ENCODE results near the gene CAPN3. TPM values are rescaled to one million over a fixed set of nuclear protein-coding genes. Genes with fewer than 3 reads are reported as not detected.

The CAPN3 gene
- total RNA-seq, 4 donors from 2014 or later: 2.3 to 7.5 (median 4.7) TPM

GRCh38 chr15:42360535-42361112 lies 1.3 kb downstream of the CAPN3 start:
- H3K27me3 ChIP-seq: no peaks in the 10 kb centered on the region
- WGBS: 81% methylated on average over 5 of the region's 5 CpGs
- H3K27ac ChIP-seq (replicated peaks in 1 of 4): no peak overlapping the region

GRCh38 chr15:42363487-42363886 lies 4.2 kb downstream of the CAPN3 start:
- H3K4me3 ChIP-seq: no peak overlapping the region

More at GRCh38 chr15:42360535-42361112, 1.3 kb downstream of the CAPN3 start:
- Histone ChIP-seq H3K9me3 (no peaks in the 10 kb centered on the region), H3K36me3 (peaks cover 0 to 30% (median 9%) of the 10 kb centered on the region in 4 donors), H3K4me1 (no peaks in the 10 kb centered on the region), H3K4me3 (no peak overlapping the region)
- TF ChIP-seq POLR2AphosphoS5 (IDR thresholded peaks at IDR 0.05) (no peak), EP300 (IDR thresholded peaks at IDR 0.05) (no peak), POLR2A (IDR thresholded peaks at IDR 0.05; ENCODE audit: low read depth) (no peak)
- TF ChIP-seq, protein P1, sequence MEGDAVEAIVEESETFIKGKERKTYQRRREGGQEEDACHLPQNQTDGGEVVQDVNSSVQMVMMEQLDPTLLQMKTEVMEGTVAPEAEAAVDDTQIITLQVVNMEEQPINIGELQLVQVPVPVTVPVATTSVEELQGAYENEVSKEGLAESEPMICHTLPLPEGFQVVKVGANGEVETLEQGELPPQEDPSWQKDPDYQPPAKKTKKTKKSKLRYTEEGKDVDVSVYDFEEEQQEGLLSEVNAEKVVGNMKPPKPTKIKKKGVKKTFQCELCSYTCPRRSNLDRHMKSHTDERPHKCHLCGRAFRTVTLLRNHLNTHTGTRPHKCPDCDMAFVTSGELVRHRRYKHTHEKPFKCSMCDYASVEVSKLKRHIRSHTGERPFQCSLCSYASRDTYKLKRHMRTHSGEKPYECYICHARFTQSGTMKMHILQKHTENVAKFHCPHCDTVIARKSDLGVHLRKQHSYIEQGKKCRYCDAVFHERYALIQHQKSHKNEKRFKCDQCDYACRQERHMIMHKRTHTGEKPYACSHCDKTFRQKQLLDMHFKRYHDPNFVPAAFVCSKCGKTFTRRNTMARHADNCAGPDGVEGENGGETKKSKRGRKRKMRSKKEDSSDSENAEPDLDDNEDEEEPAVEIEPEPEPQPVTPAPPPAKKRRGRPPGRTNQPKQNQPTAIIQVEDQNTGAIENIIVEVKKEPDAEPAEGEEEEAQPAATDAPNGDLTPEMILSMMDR (IDR thresholded peaks at IDR 0.05): no peak
- DNase-seq (ENCODE audit: extremely low spot score): no peak
- intact Hi-C loops (cut with DNase I): no loop called here

DNA sequence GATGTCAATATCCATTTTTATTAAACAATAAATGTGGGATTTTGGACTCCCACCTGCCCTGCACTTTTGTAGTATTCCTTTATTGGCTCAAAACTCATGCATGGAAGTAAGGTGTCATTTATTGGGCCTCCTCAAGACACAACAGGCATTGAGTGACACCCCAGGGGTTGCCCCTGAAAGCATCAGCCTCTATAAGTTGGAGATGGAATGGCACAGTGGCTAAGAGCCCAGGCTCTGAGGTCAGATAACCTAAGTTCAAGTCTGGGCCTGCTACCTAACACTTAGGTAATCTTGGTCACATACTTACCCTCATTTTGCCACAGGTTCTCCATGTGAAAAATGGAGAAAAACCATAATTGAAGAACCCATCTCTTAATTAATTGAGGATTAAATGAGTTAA lies 4.6 kb downstream of the CAPN3 start:
- DNase-seq (ENCODE audit: extremely low spot score): no peak
- no peak overlapping the region for H3K4me3 ChIP-seq
- H3K36me3 ChIP-seq: peaks cover 0 to 11% (median 4%) of the 10 kb centered on the region in 4 donors
- H3K27me3 ChIP-seq: no peaks in the 10 kb centered on the region
- H3K4me1 ChIP-seq: peaks cover 0 to 4% (median 0%) of the 10 kb centered on the region in 4 donors
- H3K27ac ChIP-seq (replicated peaks in 1 of 4): no peak overlapping the region
- TF ChIP-seq EP300 (IDR thresholded peaks at IDR 0.05) (no peak), POLR2A (IDR thresholded peaks at IDR 0.05; ENCODE audit: low read depth) (no peak)
- intact Hi-C loops (cut with DNase I): no loop called here
- no peaks in the 10 kb centered on the region for H3K9me3 ChIP-seq

More at GRCh38 chr15:42363487-42363886, 4.2 kb downstream of the CAPN3 start:
- intact Hi-C loops (cut with DNase I): no loop called here
- 80% methylated on average over 3 of the region's 3 CpGs for WGBS
- H3K36me3 ChIP-seq: peaks cover 0 to 11% (median 4%) of the 10 kb centered on the region in 4 donors
- no peaks in the 10 kb centered on the region for H3K9me3 ChIP-seq
- DNase-seq (ENCODE audit: extremely low spot score): no peak
- H3K27me3 ChIP-seq: no peaks in the 10 kb centered on the region
- TF ChIP-seq POLR2AphosphoS5 (IDR thresholded peaks at IDR 0.05) (no peak), EP300 (IDR thresholded peaks at IDR 0.05) (no peak), POLR2A (IDR thresholded peaks at IDR 0.05; ENCODE audit: low read depth) (no peak)
- TF ChIP-seq, protein P1 (IDR thresholded peaks at IDR 0.05): no peak
- no peak overlapping the region for H3K27ac ChIP-seq (replicated peaks in 1 of 4)
- peaks cover 0 to 4% (median 0%) of the 10 kb centered on the region in 4 donors for H3K4me1 ChIP-seq

GRCh38 chr15:42364529-42364928 lies 5.2 kb downstream of the CAPN3 start:
- no peak for DNase-seq (ENCODE audit: extremely low spot score)
- peaks cover 0 to 4% (median 0%) of the 10 kb centered on the region in 4 donors for H3K4me1 ChIP-seq
- TF ChIP-seq EP300 (IDR thresholded peaks at IDR 0.05) (no peak), POLR2AphosphoS5 (IDR thresholded peaks at IDR 0.05) (no peak), POLR2A (IDR thresholded peaks at IDR 0.05; ENCODE audit: low read depth) (no peak)
- TF ChIP-seq, protein P1 (IDR thresholded peaks at IDR 0.05): no peak
- no peaks in the 10 kb centered on the region for H3K9me3 ChIP-seq
- H3K4me3 ChIP-seq: no peak overlapping the region
- H3K27ac ChIP-seq (replicated peaks in 1 of 4): no peak overlapping the region
- intact Hi-C loops (cut with DNase I): no loop called here
- WGBS: 47% methylated on average over 1 of the region's 1 CpG
- H3K36me3 ChIP-seq: peaks cover 0 to 7% (median 4%) of the 10 kb centered on the region in 4 donors
- no peaks in the 10 kb centered on the region for H3K27me3 ChIP-seq

GRCh38 chr15:42365921-42366550 lies 6.7 kb downstream of the CAPN3 start:
- peaks cover 0 to 4% (median 0%) of the 10 kb centered on the region in 4 donors for H3K4me1 ChIP-seq
- no peaks in the 10 kb centered on the region for H3K27me3 ChIP-seq
- intact Hi-C loops (cut with DNase I): no loop called here
- no peak for DNase-seq (ENCODE audit: extremely low spot score)
- H3K27ac ChIP-seq (replicated peaks in 1 of 4): no peak overlapping the region
- no peaks in the 10 kb centered on the region for H3K9me3 ChIP-seq
- H3K36me3 ChIP-seq: peaks cover 0 to 3% (median 0%) of the 10 kb centered on the region in 4 donors
- H3K4me3 ChIP-seq: no peak overlapping the region
- 92% methylated on average over 5 of the region's 5 CpGs for WGBS
- TF ChIP-seq POLR2A (IDR thresholded peaks at IDR 0.05; ENCODE audit: low read depth): no peak
- no peak for TF ChIP-seq EP300 (IDR thresholded peaks at IDR 0.05)
- TF ChIP-seq POLR2AphosphoS5 (IDR thresholded peaks at IDR 0.05): no peak
- TF ChIP-seq, protein P1 (IDR thresholded peaks at IDR 0.05): no peak

Measured in esophagus muscularis mucosa (tissue), 4 donors.